Glomerular visceral epithelial cell (primary cell): ENCODE results near the gene OR51M1.
"Not testable (repeated sequence)": the region's sequence is repeated elsewhere in the genome, so short reads cannot be mapped to it uniquely, and the experiment has no call there.

Experiments used
- DNase-seq: peaks from one replicate; pipeline ENCODE4 v3.0.0-alpha.2; 2016; ENCODE audit errors: extremely low spot score

Gene OR51M1, protein sequence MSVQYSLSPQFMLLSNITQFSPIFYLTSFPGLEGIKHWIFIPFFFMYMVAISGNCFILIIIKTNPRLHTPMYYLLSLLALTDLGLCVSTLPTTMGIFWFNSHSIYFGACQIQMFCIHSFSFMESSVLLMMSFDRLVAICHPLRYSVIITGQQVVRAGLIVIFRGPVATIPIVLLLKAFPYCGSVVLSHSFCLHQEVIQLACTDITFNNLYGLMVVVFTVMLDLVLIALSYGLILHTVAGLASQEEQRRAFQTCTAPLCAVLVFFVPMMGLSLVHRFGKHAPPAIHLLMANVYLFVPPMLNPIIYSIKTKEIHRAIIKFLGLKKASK

DNA sequence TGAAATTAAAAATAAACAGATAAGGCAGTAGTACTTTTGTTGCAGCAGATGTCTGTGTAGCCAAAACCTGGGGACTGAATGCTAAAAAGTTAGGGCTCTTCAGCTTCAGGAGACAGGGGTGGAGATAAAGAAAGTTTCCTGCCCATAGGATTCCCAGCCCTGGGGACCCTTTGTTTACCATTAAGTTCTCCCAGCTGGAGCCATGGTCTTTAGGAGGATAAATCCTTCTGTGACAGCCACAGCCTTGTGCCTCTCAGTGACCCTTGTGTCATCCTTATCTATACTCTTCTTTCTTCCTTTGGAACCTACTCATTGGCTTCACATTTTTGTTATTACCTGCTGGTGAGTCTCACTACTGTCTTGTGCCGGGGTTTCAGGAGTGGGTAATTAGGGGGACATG lies at the start of gene OR51M1:
OR51M1 (plus strand) TSS at position 237 of the 400 bp plus-strand sequence. CDS start 5,587 bp downstream, outside the sequence.
- no peak for DNase-seq

DNA sequence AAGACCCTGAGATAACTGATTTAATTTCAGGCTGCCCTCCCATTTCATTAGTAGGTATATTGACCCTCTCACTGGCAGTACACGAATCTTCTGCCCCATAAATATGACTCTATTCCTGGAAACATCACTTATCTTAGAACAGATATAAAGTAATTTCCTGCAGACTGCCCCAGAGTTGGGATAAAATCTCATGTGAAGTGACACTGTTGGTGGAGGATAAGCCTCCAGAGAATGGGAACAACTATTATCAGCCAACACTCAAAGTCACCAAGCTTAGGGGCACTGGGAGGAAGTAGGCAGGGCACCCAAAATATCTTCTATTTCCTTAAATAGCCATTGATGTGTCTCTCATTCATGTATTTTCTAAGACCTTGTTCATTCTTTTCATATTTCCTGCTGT lies 48.4 kb upstream of the OR51M1 start:
- DNase-seq: no peak

DNA sequence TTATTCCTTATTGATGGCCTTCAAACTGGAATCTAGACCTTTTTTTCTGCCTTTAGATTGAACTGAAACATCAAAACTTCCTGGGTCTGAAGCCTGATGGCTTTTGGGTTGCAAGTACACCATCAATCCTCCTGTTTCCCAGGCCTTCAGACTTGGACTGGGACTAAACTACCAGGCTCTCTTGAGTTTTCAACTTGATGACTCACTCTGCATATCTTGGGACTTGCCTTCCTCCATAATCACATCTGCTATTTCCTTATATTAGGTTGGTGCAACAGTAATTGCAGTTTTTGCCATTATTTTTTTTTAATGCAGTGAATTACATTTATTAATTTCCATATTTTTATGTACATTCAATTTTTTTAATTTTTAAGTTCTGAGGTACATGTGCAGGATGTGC lies 47.3 kb upstream of the OR51M1 start:
- no peak for DNase-seq

DNA sequence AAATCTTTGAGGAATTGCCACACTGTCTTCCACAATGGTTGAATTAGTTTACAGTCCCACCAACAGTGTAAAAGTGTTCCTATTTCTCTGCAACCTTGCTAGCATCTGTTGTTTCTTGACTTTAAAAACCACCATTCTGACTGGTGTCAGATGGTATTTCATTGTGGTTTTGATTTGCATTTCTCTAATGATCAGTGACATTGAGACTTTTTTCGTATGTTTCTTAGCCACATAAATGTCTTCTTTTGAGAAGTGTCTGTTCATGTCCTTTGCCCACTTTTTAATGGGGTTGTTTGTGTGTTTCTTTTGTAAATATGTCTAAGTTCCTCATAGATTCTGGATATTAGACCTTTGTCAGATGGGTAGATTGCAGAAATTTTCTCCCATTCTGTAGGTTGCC lies 46.4 kb upstream of the OR51M1 start:
- DNase-seq: not testable (repeated sequence)

DNA sequence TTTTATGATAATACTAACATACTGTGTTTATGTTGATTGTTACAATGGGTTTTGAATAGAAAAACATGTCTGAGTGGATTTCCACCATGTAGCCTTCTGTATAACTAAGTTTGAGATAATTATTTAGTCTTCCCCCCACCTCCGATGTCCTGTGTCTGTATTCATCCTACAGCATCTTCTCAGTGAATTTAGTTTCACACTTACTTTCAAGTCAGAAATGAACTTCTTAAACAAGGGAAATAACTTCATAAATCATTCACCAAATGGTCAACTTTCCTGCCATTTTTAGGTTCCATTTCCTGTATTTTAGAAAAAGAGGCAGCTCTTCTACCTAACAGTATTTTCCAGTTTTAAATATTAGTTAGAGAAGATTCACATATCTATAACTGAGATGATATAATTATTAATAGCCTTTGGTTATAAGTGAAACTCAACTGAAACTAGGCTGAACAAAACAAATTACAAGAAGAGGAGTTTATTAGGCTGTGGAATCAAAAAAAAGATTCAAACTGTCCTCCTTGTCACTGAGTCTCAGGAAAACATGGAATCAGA lies 43.8 kb upstream of the OR51M1 start:
- no peak for DNase-seq

DNA sequence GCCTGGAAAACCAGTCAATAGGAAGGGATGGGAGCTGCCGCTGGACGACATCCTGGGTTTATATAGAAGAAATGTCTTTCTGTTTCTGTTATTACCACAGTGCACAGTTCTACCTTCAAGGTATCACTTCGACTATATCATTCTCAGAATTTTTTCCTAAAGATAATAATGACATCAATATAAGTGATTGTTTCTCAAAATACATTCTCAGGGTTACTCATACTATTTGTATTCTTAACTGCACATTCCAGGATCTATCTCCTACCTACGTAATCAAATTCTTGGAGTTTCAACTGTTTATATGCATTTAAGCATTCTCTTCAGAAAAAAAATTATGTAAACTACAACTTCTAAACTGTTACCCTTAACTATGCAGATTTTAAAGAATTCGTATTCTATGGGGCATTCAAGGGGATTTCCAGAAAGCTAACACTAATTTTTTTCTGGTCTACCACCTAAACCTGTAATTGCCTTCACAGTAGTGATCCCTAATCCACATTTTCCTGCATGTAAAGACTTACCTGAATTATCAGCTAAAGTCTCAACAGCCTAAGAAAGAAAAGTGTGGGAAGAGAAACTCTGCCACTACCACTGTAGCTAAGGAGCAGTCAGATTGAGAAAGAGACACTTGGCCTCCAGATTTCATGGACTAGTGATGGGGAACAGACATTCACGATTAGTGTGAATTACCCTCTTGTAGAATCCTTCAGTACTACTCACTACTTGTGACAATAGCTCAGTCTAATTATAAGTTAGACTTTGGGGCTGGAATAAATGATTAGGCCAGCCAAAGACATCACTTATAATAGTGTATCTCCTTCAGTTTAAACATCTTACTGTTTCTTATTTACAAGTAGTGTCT lies 39.9 kb upstream of the OR51M1 start, which contains the start of gene OR51B5:
OR51B5 (minus strand) TSS at position 51 of the 862 bp plus-strand sequence; CDS start at position 51, 0 bp downstream.
- no peak for DNase-seq

DNA sequence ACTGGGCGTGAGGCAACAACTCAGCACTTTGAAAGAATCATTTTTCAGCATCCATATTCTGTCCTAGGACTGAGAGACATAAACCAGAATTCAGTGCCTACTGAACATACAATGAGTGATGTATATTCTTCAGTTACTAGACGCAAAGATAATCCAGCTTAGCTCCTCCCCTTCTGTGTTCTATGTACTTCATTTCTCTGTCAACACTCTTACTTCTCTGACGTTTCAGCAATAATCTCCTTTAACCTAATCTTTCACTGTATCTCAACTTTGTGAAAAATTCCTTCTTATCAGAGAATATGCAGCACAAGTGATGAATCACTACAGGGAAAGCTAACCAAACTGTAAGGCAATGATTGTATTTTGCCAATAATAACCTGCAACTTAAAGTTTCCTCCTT lies 37.8 kb upstream of the OR51M1 start:
- no peak for DNase-seq

DNA sequence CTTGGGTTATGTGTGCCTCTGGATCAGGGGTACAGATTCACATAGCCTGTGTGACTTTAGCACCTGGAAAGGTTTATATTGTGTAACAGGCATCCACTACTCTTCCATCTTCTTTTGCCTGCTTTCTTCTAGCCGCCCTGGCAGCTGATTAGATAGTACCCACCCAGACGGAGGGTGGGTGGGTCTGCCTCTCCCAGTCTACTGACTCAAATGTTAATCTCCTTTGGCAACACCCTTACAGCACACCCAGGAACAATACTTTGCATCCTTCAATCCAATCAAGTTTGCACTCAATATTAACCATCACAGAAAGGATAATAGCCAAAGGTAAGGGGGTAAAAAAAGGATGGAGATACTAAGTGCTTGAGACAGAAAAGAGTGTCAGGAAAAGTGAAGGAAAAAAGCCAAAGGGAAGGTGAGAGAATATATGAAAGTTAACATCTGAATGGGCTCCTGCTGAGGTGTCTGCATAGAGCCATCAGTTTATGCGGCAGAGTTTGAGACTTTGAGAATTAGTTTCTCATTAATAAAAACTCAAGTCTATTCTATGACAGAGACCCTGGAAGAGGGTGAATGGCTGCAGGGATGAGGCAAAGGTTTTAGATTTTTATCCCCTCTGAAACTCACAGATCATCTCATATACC lies 34.9 kb upstream of the OR51M1 start:
- no peak for DNase-seq

DNA sequence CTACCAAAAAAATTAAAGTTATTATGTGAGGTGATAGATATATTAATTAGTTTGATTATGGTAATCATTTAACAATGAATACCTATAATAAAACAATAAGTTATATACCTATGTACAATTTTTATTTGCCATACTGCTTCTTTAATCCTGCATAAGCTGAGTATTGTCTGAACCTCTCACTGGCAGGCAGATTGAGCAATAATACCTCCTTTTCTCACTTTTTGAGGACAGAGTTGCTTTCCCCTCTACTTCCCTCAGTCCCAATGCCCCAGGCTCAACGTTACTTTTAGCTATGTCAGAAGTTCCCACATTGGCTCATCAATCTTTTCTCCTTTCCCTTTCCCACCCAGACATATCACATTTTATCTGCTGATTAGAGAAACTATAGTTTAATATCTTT lies 34.1 kb upstream of the OR51M1 start:
- no peak for DNase-seq

DNA sequence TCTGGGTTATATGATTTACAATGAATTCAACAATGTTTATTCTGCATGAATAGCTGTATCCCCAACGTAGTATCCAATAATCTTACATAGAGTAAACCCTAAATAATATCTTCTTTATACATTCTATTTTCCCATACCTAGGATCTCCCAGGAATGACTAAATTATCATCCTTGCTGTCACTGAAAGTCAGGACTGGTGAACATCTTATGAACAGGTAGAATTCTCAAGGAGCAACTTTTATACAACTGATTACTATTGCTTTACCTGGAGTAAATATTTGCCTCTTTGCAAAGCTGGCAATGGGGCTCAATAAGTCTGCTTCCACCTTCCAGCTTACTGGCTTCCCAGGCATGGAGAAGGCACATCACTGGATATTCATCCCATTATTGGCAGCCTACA lies 32.4 kb upstream of the OR51M1 start, which contains the start of gene OR51B6:
OR51B6 (plus strand) TSS at position 301 of the 400 bp plus-strand sequence; CDS start at position 301, 0 bp downstream.
- no peak for DNase-seq

DNA sequence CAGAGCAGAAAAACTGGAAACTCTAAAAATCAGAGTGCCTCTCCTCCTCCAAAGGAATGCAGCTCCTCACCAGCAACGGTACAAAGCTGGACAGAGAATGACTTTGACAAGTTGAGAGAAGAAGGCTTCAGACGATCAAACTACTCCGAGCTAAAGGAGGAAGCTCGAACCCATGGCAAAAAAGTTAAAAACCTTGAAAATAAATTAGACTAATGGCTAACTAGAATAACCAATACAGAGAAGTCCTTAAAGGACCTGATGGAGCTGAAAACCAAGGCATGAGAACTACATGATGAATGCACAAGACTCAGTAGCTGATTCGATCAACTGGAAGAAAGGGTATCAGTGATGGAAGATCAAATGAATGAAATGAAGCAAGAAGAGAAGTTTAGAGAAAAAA lies 27.6 kb upstream of the OR51M1 start:
- not testable (repeated sequence) for DNase-seq

DNA sequence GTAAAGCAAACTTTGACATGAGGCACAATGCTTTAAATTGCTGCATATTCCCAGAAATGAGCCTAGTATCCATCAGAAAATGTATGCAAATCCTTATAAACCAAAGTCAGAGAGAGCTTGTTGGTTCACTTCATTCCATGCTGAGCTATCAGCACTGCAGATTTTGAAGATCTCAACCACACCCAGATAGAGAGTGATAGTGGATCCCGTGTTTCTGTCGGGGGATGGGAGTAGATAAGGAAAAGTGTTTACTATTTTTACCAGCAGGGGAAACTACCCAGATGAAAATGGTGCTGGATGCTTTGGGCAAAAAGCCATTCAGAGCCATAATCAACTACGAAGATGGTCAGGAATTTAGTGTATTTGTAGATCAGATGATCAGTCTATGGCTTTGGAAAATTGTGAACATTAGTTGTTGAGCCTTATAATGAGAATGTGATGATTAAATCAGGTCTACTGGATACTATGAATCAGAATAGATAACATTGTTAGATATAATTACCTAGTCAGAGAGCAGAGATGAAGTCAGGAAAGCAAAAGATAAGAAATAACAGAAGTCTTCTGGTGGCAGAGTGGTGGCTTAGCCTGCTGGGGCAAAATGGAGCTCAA lies 21.5 kb upstream of the OR51M1 start:
- no peak for DNase-seq

DNA sequence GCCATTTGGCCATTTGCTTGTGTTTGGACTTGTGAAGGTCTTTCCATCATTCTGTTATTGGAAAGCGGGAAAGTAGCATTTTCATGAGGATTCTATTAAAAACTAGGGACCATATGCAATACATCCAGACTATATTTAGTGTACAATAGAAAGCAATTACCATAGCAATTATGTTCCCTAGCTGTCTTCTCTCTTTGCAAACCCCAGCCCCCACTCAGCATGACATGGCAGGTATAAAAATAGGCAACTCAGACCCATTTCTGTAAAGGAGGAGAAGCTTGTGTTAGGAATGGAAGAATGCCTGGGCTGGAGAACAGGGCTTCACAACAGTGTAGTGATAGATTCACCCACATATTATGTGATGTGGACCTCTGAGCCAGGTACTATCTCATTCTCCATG lies 19.9 kb upstream of the OR51M1 start:
- DNase-seq: no peak

DNA sequence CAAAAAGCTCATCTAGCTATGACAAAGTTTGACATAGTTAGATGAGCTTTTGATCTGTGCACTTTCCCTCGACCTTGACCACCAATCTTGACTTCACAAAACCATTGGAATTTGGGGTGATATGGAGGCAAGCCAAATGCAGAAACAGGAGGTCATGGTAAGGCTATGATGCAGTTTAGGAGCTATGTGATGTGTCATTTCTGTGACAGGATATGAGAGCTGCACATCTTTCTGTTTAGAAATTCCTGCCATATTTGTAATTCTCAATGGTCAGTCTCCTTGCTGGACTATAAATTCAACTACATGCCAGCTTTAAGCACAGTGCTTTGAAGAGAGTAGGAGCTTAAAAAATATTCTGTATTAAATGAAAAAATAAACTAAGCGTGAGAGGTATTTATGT lies 19.4 kb upstream of the OR51M1 start:
- DNase-seq: peak; percentile 81

DNA sequence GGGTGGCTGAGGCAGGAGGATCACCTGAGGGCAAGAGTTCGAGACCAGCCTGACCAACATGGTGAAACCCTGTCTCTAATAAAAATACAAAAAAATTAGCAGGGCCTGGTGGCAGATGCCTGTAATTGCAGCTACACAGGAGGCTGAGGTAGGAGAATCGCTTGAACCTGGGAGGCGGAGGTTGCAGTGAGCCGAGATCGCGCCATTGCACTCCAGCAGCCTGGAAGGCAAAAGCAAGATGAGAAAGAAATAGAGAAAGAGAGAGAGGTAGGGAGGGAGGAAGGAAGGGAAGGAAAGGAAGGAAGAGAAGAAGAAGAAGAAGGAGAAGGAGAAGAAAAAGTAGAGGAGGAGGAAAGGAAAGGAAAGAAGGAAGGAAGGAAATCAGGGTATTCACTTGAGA lies 17.2 kb upstream of the OR51M1 start:
- DNase-seq: not testable (repeated sequence)

DNA sequence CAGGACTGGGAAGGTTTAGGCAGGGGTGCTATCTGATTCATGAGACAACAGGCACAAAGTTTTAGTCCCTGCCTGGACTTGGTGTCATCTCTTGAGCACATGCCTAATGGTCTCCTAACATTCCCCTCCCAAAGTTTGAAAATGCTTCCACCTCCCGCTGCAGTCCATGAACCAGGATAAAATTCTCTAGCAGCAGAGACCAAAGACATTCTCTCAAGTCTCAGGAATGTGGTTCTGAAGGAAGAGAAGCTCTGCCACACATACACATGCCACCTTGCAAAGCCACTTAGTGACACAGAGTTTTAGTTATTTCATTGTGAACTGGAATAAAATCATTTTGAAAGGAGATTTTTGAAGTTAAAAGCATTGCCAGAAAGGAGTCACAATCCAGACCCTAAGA lies 16.8 kb upstream of the OR51M1 start:
- DNase-seq: peak; percentile 54

DNA sequence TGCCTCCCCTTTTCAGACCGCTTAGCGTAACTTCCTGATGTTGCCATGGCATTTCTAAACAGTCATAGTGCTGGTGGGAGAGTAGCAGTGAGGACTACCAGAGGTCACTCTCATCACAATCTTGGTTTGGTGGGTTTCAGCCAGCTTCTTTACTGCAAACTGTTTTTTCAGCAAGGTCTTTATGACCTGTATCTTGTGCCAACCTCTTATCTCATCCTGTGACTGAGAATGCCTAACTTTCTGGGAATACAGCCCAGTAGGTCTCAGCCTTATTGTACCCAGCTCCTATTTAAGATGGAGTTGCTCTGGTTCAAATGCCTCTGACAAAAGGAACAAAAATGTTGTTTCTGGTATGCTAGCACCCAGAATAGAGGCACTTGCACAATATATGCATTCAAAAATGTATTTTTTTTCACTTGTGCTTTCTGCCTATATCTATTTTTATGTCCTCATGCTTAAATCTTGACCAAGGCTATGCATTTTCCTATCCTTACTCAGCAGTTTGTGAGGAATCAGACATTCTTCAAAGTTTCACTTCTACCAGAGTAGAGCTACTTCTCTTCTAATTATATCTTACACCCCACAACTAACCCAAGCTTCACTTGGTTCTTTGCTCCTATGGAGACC lies 16.1 kb upstream of the OR51M1 start:
- no peak for DNase-seq

DNA sequence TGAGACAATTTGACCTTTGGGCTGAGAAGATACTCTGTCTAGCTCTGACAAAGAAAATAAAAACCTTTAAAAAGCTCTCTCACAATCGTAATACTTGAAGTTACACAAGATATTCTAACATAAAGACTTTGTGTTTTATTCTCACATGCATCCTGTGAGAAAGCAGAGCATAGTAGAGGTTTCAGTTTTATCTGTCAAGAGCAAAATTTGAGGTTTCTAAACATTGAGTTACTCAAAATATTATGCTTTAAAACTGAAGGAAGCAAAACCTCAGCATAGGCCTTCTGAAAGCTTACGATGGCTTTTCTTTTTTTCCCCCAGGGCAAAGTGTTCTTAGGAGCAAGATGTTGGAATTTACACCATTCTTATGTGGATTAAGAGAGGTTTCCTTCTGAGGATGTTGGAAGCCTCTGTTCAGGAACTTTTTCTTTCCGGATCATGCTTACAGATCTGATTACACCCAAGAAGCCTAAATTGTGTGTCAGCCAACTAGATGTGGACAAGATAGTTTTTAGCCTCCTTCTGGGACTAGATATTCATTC lies 15.0 kb upstream of the OR51M1 start:
- DNase-seq: no peak

DNA sequence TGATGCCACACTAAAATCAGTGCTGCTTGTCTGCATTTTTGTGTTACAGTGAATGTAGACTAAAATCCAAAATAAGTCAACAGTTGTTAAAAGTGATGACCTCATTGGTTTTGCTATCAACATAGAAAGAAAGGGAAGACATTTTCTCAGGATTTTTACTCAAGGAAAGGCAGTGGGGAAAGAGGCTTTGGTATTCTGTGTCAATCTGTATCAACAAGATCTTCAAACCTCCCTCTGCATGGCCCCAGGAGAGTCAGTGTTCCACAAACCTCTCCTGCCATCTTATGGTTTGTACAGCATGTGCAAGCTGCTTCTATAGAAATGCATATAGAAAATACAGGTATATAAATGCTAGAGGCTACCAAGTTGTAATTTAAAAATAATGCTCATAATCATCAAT lies 13.8 kb upstream of the OR51M1 start:
- peak; percentile 46 for DNase-seq

DNA sequence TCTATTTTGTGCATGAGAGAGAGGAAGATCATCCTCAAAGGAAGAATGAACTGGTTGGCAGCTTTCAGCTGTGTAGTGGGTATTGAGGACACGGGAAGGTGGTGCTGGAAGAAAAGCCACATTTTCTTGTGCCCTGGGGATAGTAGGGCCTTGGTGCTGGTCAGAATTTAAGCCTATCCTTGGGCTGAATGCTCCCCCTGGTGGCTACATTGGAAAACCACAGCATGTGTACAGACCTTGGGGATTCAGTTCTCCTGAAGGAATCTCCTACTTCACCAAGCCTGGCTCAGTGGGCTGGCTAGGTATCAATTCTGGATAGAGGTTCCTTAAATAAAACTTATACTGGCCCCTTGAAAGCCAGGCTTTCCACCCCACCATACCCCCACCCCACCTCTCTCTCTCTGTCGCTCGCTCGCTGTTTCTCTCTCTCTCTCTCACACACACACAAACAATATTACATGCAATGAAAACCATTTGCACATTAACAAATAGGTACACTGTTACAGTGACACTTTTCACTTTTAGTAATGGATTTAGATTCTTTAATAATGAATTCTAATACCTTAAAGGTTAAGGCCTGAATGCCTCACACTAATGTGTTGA lies 2.8 kb upstream of the OR51M1 start:
- peak; percentile 61 for DNase-seq
